GM23248 (cell line): ENCODE measurements around the gene CLDN14.

ENCODE experiments used
- EZH2 ChIP-seq: fragments of 200-600 bp; sonication (generic); IDR thresholded peaks from 2 replicates; pipeline ENCODE4 v1.6.1; 2018; ENCODE audit warnings: antibody characterized with exemption, mild to moderate bottlenecking; ENCODE audit not compliant: insufficient read depth, poor library complexity, severe bottlenecking
- EZH2phosphoT487 ChIP-seq: fragments of 200-600 bp; sonication (generic); IDR thresholded peaks from 2 replicates; pipeline ENCODE4 v1.6.1; 2018; ENCODE audit warnings: antibody characterized with exemption, moderate library complexity, mild to moderate bottlenecking, low read depth; ENCODE audit not compliant: insufficient read depth

DNA sequence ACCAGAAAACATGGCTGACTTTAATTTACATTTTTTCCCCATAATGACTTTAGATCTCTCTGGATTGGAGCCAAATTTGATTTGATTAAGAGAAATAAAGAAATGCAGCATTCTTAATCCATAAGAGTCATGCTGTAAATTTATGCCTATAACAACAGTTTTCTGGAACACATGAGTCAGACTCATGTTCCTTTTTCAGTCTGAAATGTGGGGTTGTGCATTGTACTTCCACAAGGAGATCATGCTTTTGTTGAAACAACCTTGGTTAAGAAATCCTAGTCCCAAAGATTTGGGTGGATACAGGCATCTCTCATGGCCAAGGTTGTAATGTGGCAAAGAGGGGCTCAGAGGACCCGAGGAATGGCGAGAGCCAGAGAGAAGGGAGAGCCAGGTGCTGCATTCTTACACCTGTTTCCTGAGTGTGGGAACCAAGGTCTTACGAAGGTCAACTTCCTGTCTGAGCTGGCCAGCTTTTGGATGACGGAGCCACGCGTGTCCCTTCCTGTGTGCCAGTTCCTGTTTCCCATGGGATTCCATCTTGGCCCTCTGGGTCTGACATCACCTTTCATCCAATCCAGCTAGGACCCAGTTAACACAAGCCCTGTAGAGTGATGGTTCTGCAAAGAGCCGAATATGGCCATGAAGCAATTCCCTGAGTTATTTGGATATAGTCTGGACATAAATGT, 23.1 kb downstream of the CLDN14 start:
- no peak for TF ChIP-seq EZH2phosphoT487
- no peak for TF ChIP-seq EZH2
